ENCODE data around the gene JARID2.

Gene JARID2

DNA sequence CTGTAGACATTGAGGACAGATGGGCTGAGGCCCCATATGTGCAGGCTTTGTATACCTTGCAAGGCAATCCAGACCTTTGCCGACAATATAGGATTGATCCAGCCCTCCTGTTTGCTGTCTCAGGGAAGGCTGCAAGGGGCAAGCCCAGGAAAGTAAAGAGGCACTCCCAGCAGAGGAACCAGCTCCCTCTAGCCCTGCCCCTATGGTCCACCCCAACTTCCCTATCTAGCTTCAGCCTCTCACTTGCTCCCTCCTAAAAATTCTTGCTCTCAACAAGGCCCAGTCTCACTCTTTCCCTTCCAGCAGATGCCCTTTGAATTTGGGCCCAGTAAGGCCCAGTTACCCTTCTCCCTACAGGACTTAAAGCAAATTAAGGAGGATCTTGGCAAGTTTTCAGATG, 92.6 kb downstream of the JARID2 start:
- DNase-seq = peak; percentile 53

DNA sequence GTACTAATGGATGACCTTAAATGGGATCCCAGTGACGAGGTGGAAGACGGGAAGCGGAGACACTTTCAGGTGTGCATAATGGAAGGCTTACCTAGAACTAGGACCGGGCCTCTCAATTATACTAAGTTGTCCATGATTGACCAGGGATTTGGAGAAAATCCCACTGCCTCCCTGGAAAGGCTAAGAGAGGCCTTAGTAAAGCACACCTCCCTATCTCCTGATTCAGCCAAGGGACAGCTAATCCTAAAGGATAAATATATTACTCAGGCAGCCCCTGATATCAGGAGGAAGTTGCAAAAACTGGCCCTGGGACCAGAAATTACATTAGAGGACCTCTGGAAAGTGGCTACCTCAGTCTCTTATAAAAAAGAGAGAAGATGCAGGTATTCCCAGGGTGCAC, 93.2 kb downstream of the JARID2 start:
- no peak for DNase-seq

DNA sequence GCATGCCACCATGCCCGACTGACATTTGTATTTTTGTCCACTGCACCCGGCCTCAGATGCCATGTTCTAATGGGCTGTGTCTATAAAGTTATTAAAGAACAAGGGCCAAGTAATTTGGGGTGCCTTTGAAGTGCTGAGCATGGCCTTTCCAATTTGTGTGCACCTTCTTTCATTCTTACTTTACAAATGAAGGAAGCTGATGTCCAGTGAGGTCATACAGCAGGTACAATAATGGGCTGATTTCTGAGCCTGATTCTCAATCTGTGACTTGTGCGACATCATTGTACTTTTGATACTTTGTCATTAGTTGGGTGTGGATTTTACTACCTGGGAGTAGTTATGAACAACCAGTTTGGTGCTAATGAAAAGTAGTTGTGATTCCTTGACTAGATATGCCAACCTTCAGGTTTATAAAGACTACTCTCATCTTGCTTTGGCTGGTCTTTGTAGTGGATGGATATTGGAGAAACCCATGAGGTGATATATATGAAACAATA, 94.3 kb downstream of the JARID2 start:
- DNase-seq = no peak

DNA sequence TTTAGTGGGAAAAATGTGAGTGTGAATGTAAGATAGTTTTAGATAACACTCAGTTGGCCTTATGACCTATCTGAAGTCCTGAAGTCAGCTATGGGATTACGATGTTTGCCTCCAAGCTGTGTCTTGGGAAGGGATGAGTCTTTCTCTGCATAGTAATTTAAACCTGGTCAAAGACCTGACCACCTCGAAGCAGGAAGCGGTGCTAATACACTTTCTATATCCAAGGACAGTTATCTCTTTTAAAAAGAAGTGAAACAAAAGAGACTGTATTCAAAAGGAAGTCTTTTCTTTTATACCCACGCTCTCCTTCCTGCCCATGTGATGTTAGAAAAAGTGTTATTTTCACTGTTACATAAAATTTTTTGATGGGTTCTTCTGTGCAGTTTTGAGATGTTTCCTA, 94.9 kb downstream of the JARID2 start:
- peak; percentile 58 for DNase-seq

DNA sequence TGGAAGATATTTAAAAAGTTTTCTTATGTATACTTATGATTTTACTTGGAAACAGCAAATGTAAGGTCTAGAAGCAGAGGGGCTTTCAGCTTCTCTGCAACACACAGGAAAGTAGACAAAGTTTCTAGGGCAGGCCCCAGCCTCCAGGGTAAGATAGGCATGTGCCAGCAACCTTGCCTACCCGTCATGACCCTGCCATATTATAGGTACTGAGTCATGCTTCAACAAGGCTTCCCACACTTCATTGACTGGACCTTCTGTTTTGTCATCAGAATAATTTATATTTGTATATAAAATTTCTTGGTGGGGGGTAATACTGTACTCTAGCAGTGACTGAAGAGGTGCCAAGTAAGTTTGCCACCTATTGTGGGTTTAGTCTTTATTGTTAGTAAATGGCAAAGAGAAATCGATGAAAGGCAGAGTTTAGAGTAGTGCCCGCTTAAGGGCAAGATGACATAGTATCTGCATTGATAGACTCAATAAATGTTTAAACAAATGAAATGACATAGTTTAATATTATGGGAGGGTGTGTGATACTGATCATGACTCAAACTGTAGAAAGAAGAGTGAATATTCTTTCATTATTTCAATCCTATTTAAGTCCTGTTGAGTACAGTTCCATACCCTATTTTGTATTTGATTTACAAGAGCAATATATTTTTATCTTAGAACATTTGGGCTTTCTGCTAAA, 95.6 kb downstream of the JARID2 start:
- DNase-seq = no peak

DNA sequence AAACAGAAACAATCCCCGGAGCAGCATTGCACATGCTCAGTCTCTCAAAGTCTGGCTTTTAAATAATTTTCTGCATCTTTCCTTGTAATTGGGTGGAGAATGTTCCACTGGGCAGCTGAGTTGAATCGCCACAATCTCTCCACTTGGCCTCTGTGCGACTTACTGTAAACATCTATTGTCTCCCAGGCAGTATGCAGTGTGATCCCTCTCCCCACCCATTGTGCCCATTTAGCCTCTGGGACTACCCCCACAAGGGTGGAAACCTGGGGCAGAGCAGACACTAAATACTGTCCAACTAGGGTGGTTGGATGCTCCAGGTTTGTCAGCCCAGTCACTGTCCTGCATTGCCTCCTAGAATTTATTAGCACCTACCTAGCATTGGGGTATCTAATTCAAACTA, 96.2 kb downstream of the JARID2 start:
- no peak for DNase-seq

DNA sequence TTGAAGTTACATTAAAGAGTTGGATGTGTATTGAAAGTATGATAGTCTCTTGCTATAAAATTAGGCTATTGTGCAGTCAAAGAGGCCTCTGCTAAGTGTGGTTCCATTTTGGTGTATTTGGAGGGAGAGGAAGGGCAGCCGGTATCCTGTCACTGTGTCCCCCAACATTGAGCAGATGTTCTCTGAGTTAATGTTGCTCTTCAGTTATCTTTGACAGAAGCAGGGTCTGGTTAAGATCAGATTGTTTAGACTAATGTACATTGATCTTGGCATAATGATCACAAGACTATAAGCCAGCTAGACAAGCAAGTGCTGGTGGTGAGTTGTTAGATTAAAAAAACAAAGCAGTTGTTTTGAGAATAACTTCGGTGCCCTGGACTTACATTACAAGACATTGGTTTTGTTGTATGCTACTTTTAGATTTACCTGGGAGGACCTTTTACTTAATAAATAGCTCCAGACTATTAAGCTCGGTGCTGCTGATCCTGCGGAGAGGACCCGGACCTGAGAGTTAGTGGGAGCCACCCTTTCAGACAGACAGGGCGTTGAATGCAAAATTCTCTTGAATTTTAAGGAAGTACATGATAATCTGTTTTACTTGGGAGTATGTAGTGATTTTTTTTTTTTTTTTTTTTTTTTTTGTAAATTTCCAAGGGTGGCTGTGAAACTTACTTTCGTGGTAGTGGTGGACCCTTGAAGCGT, 97.8 kb downstream of the JARID2 start:
- DNase-seq = no peak

DNA sequence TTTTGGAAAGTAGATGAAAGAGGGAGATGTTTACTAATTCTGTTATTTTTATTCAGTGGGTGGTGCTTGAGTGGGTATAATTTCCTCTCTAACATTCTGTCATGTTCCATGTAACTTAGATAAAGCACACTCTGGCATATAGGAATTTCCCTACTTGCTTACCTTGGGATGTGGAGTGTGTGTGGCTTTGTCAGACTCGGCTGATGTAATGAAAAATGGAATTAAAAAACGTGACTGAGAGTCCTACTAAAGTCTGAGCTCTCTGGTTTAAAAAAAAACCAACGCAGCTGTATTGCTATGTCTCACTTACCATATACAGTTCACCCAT, 98.3 kb downstream of the JARID2 start:
- DNase-seq = no peak

DNA sequence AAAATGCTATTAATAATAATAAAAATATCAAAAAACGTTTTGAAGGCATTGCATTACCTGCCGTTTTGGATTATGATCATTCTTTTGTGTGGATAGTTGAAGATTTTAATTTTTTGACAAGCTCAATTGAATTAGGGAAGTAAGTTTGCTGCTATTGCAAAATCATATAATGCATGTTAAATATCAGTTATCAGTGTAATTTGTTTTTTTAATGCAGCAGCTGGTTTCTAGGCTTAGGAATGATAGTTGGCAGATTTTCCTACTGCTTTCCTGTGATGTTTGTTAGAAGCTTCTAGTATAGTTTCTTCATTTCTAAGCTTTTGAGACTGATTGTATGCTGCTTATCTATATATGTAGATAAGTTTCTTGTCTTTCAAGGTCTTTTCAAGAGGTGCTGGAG, 99.0 kb downstream of the JARID2 start:
- no peak for DNase-seq

DNA sequence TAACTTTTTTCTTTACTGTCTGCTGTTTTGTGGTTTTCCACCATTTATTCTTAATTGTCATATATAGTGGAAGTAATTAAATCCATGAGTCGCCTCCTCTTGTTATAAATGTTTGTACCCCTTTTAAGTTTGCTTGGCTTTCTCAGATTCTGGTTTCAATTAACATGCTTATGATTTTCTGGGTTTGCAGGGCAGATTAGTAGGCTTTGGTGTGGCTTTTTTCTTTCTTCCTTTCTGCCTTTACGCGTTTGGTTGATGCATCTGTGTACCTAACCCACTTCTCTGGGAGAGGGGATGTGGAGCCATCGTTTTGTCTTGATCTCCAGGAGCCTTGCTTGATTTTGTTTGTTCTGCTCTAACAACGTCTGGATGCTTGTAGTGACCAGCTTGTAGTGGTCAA, 100.4 kb downstream of the JARID2 start:
- no peak for DNase-seq

DNA sequence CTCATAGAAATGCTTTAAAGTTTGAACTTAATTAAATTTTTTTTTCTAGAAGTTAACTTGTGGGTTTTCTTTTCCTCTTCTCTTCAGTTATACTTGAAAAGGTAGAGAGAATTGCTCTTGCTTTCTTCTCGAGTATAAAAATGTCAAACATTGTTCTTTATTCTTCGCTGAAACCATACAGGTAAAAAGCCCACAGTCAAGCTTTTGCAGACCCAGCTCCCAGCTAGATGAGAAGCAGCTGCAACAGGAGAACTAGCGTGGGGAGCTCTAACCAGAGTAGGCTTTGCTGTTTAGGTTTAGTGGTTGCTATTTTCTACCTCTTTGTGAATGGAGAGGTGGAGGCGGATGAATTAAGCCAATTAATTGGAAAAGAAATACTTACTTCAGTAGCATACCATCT, 102.7 kb downstream of the JARID2 start:
- no peak for DNase-seq

DNA sequence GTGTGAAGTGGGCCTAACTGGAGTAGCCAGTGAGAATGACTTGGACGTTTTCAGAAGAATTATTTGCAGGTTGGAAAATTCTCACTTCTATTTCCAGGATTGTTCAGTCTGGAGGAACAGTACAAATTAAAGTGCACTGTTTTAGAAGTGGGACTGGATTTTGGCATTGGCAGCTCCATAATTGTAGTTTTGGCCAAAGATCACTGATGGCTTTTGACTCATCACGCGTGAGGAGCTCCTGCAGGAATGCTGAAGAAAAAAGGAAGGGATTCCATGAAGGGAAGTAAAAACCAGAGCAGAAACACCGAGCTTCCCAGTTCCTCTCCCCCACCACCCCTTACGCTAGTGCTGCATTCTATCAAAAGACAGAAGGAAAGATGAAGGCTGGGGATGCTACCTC, 103.5 kb downstream of the JARID2 start:
- DNase-seq = no peak

DNA sequence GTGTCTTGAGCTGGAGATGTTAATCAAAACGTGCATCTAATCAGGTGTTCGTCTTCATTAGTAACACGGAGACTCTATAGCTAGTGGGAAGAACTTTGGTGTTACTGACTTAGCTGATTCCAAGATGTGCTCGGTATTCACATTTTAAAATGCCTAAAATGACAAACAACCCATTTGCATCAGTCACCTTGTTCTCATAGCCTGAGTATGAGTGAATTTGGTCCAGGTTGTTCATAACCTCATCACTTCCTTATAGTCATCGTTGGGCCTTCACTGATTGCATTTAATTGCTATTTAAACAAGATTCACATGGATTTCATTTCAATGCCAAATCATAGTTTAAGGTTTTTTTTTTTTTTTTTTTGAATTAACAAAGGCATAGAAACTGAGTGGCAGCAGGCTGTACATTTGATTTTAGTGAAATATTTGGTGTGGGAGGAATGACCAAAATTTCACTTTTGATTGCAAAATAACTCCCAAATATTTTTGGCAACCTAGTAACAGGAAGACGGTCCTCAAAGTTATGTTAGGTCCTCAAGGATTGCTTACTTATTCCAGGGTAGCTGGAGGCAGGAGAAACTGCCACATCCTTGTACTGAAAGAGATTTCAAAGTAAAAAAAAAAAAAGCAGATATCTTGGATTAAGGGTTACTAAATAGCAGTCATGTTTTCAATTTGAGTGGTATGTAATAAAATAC, 104.7 kb downstream of the JARID2 start:
- DNase-seq = no peak

DNA sequence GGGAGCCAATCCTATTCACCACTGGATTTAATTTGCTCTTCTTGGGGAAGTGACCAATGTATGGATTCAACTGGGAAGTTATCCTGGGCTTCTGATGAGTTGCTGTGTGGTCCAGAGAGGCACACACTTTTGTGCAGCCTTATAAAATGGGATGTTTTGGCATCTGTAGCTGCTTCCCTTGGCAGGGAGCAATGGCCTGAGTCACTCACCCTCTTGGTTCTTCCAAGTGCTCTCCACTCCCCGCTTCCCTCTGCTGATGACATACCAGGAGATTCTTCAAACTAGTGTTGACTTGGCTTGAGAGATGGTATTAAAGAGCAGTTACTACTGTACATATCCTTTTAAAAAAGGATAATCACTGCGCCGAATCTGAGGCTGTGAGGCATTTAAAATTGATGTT, 105.8 kb downstream of the JARID2 start:
- no peak for DNase-seq

DNA sequence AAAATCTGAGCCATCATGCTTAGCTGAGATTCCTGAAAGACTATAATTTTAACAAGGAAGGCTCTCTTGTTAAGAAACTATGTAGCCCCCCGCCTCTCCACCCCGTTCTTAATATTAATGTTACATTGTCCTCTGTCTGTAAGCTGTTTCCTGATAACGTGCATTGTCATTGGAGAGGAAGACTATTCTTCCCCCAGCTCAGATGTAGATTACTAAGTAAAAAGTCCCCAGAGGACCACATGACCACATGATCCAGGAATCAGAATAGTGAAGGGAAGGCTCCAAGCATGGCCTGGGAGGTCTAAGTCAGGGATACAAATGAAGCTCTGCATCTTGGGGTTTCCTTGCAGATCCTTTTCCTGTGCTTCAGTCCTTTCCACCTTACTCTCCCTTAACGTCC, 106.4 kb downstream of the JARID2 start:
- DNase-seq = no peak

DNA sequence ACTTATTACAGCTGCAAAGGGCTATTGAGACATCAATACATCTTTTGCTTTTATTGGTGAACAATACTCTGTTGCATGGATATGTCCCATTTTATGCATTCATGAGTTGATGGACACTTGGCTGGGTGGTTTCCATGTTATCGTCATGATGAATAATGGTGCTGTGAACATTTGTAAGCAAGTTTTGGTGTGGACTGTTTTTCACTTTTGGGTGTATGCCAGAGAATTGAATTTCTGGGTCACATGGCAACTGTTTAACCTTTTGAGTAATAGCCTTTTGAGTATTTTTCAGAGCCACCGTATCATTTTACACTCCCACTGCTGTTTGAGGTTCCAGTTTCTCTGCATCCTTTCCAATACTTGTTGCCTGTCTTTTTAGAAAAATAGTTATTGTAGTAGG, 107.0 kb downstream of the JARID2 start:
- no peak for DNase-seq

DNA sequence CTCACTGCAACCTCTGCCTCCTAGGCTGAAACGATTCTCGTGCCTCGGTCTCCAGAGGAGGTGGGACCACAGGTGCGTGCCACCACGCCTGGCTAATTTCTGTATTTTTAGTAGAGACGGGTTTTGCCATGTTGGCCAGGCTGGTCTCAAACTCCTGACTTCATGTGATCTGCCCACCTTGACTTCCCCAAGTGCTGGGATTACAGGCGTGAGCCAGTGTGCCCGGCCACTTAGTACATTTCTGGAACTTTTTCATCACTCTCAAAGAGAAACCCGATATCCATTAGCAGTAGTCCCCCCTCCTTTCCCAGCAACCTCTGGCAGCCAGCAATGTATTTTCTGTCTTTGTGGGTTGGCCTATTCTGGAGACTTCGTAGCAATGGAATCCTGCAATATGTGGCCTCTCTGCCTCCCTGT, 109.8 kb downstream of the JARID2 start:
- DNase-seq = no peak

DNA sequence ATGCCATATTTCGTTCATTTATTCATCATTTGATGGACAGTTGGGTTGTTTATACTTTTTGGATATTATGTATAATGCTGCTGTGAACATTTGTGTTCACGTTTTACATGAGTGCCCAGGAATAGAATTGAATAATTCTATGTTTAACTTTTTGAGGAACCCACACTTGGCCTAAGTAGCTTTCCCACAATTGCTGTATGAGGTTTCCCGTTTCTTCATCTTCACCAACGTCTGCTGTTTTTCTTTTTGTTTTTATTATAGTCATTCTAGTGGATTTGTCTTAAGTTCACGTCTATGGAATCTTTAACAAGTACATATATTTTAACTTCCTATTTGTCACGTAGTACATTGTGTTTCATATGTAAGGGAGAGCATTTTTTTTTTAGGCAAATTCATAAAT, 110.3 kb downstream of the JARID2 start:
- DNase-seq = peak; percentile 58

DNA sequence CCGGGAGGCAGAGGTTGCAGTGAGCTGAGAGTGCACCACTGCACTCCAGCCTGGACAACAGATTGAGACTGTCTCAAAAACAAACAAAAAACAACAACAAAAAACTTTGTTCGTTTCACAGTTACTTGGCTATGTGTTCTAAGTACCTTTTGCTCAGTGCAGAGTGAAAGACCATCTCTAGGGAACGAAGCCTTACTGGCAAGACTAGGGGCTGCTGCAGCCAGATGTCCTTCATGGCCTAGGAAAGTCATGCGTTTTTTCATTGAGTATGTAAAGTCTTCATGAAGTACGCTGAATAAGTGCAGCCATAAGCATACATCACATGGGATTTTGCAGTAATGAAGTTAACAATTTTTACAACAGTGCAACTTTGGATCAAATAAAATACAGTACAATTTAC, 111.1 kb downstream of the JARID2 start:
- DNase-seq = no peak

DNA sequence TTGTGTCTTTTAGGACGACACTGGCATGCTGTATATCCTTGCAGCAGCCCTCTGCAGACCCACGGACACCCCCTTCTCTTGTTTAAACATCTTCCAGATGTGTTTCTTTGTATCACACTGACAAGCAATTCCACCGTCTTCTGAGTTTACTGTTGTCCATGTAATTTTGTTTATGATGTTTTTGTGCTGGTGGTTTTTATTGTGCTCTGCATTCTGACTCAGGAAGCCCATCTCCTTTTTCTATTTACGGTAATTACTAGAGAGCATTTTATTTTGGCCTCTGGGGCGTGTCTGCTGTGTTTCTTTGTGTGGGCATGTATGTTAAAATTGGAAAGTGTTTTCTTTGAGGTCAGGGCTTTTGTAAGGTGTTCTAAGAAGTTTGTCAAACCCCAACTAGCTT, 111.9 kb downstream of the JARID2 start:
- DNase-seq = no peak

DNA sequence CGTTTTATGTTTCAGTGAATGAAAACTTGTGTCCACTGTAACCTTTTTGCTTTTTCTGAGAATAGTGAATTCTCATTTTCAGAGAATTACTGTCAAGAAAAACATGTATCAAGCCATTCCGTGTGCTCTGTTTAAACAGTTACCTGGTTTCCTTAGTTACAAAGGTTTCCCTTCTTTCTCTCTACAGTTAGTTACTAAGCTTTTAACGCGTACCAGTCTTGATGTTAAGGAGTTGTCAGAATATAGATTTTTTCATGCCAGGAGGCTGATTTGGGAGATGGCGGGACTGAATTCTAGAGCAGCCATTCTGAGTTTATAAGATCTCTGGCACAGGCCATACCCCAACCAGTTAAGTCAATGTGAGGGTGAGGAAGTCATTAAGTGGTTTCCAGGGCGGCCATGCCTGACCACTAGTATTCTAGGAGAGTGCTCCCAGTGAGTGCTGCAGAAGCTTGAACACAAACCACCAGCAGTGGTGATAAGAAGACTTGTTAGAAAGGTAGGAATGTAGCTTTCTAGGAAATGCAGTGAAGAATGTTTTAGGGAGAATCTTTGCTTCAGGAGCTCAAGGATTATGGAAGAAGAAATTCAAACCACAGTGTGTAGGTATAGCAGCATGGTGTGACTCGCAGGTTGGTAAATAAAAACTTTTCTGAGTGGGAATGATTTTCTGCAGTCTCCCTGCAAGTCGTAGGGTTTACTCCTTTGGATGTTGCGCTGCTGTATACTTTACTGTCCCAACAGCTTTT, 112.9 kb downstream of the JARID2 start:
- peak; percentile 54 for DNase-seq

DNA sequence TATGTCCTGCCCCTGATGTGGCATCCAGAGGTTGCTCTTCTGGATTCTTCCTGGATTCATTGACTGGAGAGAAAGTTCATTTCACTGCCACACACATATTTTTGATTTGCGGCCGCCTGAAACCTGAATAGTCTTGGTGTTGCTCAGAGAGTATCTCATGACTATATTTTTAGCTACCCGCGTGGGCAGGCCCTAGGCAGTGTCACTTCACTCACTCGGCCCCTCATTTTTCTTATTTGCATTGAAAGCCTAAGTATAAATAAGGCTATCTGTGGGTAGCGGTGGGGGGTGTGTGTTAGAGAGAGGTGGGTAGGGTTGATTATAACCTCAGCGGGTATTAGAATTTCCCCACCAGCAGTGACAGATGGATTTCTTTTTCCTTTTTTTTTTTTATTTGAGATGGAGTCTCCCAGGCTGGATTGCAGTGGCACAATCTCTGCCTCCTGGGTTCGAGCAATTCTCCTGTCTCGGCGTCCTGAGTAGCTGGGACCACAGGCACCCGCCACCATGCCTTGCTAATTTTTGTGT, 113.5 kb downstream of the JARID2 start:
- DNase-seq = no peak

DNA sequence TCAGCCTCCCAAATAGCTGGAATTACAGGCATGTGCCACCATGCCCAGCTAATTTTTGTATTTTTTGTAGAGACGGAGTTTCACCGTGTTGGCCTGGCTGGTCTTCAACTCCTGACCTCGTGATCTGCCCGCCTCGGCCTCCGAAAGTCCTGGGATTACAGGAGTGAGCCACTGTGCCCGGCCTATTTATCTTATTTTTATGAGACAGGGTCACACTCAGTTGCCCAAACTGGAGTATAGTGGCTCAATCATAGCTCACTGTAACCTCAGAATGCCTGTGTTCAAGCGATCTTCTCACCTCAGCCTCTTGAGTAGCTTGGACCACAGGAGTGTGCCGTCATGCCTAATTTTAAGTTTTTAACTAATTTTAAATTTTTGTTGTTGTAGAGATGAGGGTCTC, 114.4 kb downstream of the JARID2 start:
- no peak for DNase-seq

All from MV-4-11 (cell line).